A172 (cell line): Measurements from ENCODE around the gene TRPC4AP. TPM values are rescaled to one million over a fixed set of nuclear protein-coding genes. Genes with fewer than 3 reads are reported as not detected.

Experiments used
- DNase-seq: peaks from one replicate; pipeline ENCODE4 v3.0.0-alpha.2; 2015; ENCODE audit warnings: low spot score
- total RNA-seq: library from RNA; depleted of rRNA; stranded (reverse); fragments of >200 nt; shearing (Covaris generic); gene quantifications from 2 replicates; pipeline ENCODE4 v1.2.3, GENCODE V29; 2014

TRPC4AP gene
- total RNA-seq, 1 experiment from 2014 or later = 48.6 TPM

- no peak for DNase-seq
Observed at GRCh38 chr20:35002426-35003210, 90.0 kb downstream of the TRPC4AP start.

- no peak for DNase-seq
Observed at GRCh38 chr20:35001596-35002362, 90.8 kb downstream of the TRPC4AP start.

- no peak for DNase-seq
Observed at GRCh38 chr20:35000922-35001595, 91.5 kb downstream of the TRPC4AP start.

GRCh38 chr20:35000311-35000921, 92.2 kb downstream of the TRPC4AP start:
- no peak for DNase-seq

- no peak for DNase-seq
Observed at GRCh38 chr20:34999782-35000181, 92.8 kb downstream of the TRPC4AP start.

- DNase-seq = no peak
Observed at GRCh38 chr20:34999021-34999451, 93.6 kb downstream of the TRPC4AP start.

- DNase-seq = no peak
Observed at GRCh38 chr20:34998331-34998950, 94.2 kb downstream of the TRPC4AP start.

GRCh38 chr20:34997774-34998173, 94.8 kb downstream of the TRPC4AP start:
- no peak for DNase-seq

- no peak for DNase-seq
Observed at GRCh38 chr20:34997131-34997561, 95.5 kb downstream of the TRPC4AP start.

- DNase-seq = peak; percentile 28
Observed at GRCh38 chr20:34996243-34997028, 96.2 kb downstream of the TRPC4AP start.

- no peak for DNase-seq
Observed at GRCh38 chr20:34995696-34996095, 96.9 kb downstream of the TRPC4AP start.

GRCh38 chr20:34995192-34995591, 97.4 kb downstream of the TRPC4AP start:
- no peak for DNase-seq

GRCh38 chr20:34994509-34995131, 98.0 kb downstream of the TRPC4AP start:
- no peak for DNase-seq

GRCh38 chr20:34993941-34994508, 98.6 kb downstream of the TRPC4AP start:
- DNase-seq = no peak

GRCh38 chr20:34992751-34993417, 99.7 kb downstream of the TRPC4AP start:
- DNase-seq = no peak

GRCh38 chr20:34990661-34991214, 101.9 kb downstream of the TRPC4AP start:
- no peak for DNase-seq

- no peak for DNase-seq
Observed at GRCh38 chr20:34990231-34990630, 102.4 kb downstream of the TRPC4AP start.

GRCh38 chr20:34989670-34990069, 102.9 kb downstream of the TRPC4AP start:
- no peak for DNase-seq

- DNase-seq = no peak
Observed at GRCh38 chr20:34989118-34989517, 103.5 kb downstream of the TRPC4AP start.
